Cardiac septum (tissue), 1 donor: ENCODE measurements around the gene TPRG1. TPM values are rescaled to one million over a fixed set of nuclear protein-coding genes. Genes with fewer than 3 reads are reported as not detected.
A peak's percentile ranks its signal among the peaks of the same experiment; 100 is the strongest.

Source experiments
- DNase-seq: peaks from one replicate; pipeline ENCODE4 v3.0.0-alpha.2; 2020; ENCODE audit warnings: low spot score
- intact Hi-C: fragments of 100-400 bp; cut with DNase I; formaldehyde crosslinking; loops from one replicate; pipeline ENCODE4 v1.14.0; 2022
- long read RNA-seq: library from polyadenylated mRNA; unstranded; transcript quantifications from one replicate; pipeline ENCODE4 v2.0.0, GENCODE V29; 2021
- total RNA-seq: library from RNA; stranded (reverse); fragmentation: NEBNext Ultra II Directional; extraction: Animal tissue kit (Norgen Biotek cat#: 25700); gene quantifications from one replicate; pipeline ENCODE4 v1.2.1, GENCODE V29; 2021
- donor health status: DM: no; HTN: no; CAD: no.

TPRG1 gene, protein sequence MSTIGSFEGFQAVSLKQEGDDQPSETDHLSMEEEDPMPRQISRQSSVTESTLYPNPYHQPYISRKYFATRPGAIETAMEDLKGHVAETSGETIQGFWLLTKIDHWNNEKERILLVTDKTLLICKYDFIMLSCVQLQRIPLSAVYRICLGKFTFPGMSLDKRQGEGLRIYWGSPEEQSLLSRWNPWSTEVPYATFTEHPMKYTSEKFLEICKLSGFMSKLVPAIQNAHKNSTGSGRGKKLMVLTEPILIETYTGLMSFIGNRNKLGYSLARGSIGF
- total RNA-seq = 2.2 TPM
- long read RNA-seq, partial matches to known transcripts = 0 of 1 reads
- long read RNA-seq, other reads (novel, unspliced or antisense) = 1 of 1 reads

DNA sequence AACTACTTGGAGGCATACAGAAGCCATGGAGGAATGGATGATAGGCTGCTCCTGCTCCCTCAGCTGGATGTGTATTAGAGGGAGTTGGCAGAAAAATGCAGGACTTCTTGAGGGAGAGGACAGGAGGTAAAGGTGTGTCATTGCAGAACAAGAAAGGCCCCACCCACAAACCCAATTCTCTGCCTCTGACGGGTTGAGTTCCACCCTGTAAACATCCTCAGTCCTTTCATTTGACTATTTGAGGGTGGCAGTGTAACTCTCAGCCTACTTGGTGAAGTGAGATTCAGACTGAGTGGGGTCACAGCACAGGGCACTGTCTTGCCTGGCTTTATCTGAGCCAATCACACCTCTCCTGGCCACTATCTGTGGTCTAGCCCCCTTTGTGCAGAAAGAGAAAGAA, at the start of gene TPRG1:
Gene TPRG1 (plus strand): TSS at position 265 of the 400 bp plus-strand sequence. CDS start 35,414 bp downstream, outside the sequence.
- intact Hi-C loops = no loop called here

DNA sequence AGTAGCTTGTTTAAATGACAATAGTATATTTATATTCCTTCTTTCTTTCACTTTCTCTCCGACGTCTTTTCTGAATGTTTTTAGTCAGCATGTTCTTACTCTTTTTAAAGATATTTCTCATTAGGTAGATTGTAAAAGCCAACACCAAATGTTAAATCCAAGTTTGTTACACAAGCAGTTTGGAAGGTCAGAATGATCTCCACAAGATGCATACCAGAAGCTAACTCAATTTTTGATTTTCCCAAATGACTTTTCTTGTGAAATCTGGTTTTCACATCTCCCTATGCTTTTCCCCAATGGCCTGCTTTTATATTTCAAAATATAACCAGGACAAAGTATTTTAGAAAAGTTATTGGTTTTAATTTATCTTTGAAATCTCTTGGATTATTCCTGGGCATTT, 49.7 kb upstream of the TPRG1 start:
- intact Hi-C loops = no loop called here

More for the DNA sequence above, at the start of gene TPRG1:
- no peak for DNase-seq

DNA sequence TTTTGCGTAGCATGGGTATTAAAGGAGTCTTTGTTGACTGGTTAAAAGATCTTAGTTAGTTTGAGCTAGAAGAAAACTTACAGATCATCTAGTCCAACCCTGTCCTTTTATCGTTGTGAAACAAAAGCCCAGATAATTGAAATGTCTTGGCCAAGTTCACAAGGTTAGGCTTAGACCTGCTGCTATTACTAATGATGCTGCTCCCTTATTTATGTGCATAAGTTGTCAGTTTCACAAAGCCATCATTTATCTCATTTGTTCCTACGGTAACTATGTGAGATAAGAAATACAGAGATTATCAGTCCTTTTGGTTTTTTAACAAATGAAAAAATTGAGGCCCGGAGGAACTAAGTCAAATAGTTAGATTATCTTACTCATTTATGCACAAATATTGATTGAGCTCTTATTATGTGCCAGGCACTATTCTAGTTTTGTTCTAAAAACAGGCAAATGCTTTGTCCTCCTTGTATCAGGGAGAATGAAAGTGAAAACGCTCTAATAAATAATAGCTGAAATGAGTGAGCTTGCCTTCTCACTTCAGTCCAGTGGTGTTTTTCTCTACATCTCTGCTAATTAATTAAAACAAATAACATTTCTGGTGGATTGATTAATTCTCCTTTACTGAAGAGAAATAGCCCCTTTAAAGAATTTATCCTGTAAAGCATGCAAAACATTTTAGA, 49.1 kb upstream of the TPRG1 start:
- intact Hi-C loops = no loop called here
- no peak for DNase-seq

More for the DNA sequence above, 49.7 kb upstream of the TPRG1 start:
- no peak for DNase-seq

DNA sequence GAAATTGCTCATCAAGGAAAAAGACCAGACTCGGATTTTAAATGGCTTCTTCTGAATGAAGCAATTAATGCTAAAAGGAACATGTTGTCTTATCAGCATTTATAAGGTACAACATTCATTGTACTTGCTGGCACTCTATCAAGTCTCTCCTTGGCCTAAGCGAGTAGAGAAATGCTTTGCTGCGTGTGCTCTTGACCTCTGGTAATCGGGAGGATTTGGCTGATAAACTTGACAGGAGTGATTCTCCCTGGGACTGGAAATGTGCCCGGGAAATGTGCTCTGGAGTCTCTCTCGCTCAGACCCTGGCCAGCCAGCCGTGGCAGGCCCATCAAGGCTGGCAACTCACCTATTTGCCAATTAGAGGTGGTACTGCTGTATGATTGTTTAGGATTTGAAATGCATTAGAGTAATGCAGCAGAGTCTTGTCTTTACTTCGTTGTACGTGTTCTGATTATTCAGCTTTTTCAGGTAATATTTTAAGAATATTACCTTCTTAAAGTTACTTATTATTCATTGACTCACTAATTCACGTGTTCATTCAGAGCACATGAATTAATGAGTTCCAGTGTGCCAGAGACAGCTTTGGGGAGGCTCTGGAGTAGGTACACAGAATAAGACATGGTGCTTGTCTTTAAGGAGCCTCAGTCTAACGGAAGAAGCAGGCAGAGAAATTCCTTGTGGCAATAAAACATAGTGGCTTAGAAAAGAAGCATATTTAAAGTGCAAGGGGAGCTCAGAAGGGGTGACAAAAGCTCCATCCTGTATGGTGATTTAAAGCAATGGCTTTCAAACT, 48.0 kb upstream of the TPRG1 start:
- no peak for DNase-seq
- intact Hi-C loops = no loop called here

DNA sequence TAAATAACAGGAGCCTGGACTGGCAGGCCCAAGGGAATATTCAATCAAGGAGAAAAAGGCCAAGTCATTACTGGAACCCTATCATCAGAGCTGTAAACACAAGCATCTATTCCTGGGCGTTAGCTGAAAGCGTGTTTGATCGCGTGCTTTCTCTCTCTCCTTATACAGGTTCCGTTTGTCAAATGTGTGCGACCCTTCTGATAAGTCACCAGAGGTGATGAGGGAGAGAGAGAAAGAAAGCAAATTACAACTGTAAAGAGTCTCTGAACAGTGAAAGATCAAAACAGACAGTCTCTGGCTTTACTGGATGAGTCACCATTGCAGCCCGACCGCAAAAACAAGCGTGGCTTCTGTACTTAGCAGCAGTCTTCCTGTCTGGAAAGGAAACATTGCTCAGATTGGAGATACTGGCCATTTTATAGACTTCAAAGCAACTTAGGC, 39.5 kb upstream of the TPRG1 start:
- intact Hi-C loops = no loop called here
- no peak for DNase-seq

DNA sequence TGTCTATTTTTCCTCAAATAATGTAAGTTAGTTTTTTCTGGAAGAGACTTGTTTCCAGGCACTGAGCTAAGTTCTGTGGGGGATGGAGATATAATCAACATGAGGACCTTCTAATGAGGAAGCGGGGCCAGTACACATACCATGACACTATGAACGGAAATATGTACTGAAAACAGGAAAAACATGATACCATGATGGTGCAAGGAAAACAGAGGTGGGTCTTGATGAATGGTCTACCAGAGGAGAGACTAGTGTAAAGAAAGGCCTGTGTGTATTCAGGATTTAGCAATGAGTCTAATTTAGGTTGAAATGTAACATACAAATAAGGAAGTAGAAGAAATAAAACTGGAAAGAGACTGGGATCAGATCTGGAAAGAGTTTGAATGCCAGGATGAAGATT, 38.9 kb upstream of the TPRG1 start:
- no peak for DNase-seq
- intact Hi-C loops = no loop called here

DNA sequence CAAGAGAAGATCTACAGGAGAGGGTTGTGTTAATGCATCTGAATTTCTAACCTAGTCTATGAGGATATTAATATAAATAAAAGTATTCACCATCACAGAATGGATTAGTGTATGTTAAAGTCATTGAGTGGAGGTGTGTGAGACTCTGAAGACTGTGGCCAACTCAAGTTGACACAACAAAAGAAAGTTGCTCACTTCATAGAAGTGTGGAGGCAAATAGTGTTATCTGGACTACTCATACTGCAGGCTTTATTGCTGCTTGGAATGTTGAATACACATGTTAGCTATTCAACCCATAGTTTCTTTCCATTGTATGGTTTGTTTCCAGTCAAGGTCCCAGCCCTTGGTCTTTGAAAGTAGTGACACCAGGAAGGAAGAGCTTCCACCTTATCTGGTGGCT, 38.0 kb upstream of the TPRG1 start:
- intact Hi-C loops = no loop called here
- no peak for DNase-seq

DNA sequence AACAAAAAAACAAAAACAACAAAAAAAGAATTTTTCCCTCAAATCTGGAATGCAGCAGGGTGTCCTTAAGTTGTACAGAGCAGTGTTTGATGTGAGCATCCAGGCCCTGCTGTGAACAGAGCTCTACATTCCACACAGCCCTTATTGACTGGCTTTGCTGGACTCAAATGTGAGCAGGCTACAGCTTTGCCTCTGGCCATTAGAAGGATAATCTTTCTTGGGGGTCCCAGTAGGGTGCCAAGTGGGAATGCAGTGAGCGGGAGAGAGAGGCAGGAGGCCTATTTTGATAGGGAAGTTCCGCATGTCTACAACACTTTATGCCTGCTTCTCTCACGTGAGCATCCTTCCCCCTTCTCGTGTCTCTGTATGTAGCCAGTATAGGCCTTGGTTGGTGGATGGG, 34.4 kb upstream of the TPRG1 start:
- intact Hi-C loops = no loop called here

DNA sequence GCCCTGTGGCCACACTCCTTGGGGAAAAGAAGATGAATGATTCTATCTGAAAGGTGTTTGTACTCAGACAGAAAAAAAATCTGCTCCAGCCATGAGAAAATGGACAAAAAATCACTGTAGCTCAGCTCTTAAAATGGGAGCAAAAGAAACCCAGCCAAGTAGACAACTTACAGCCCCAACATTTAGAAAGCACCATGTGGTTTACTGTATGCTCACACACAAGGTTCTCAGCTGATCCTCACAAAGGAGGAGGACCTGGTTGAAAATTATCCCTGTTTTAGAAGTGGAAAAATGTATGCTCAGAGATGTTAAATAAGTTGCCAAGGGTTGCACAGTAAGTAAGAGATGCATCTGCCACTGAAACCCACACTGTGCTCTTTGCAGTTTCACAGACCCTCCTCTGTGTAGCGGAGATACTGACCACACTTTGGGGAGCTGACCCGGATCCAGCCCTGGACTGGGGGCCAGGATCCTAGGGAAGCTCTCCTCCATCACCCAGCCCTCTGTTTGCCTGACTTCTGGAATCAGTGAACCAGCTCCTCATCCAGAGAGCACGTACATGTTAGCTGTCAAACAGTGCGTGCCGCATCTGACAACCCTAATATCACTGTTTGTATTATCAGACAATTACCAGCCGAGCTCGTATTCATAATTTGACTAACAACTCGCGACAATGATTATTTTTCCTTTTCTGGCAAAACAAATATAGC, 32.7 kb upstream of the TPRG1 start:
- DNase-seq = no peak
- intact Hi-C loops = no loop called here

More for the DNA sequence above, 34.4 kb upstream of the TPRG1 start:
- no peak for DNase-seq

DNA sequence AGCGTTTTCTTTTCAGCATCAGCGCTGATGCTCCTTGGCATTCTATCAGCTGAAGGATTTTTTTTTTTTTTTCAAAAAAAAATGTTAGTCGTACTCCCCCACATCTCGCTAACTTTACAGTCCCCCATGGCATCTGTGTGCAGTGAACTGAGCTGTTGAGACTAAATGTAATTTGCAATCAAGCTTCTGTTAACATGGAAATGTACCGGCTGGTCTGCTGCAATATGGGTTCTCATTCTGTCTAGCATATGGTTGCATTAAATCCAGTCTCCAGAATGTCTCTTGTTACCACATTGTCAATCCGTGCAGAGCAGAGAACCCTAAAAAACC, 32.2 kb upstream of the TPRG1 start:
- intact Hi-C loops = no loop called here

DNA sequence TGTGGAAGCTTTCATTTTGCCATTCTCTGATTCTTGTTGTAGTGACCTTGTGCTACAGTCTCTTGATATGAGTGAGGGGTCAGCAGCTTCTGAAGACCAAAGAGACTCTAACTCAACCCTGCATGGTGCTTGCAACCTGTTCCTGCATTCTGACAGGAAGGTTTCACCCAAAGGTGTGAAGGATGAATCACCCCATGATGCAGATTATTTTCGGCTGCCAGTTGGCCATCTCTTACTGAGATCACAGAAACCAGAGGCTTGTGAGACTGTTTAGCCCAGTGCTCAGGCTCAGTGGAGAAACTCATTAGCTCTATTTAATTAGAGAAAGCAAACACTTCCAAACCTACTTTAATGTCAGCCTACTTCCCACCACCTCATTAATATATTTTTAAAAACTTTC, 29.2 kb upstream of the TPRG1 start:
- no peak for DNase-seq
- intact Hi-C loops = loop anchor here (5.0 to 10.0 kb wide), 2 partner anchors 160 to 1088 kb away; no protein-coding TSS in a partner anchor

More for the DNA sequence above, 32.2 kb upstream of the TPRG1 start:
- DNase-seq = no peak

DNA sequence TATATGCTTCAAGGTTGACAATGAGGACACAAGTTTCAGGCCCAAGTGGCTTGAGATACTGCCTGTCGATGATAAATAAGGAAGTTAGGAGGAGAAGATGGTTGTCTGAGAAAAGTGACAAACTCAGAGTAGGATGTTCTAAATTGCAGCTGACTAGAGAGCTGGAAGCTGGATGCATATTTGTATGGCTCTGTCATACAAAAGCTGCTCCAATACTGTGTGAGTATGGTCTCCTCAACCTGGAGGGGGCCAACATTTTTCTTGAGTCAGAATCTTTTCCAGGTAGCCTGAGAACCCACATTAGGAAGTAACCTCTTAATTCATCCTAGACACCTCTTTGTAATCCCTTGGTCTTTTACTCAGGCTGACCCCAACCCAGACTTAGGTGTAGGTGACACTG, 28.4 kb upstream of the TPRG1 start:
- no peak for DNase-seq
- intact Hi-C loops = loop anchor here (5.0 to 10.0 kb wide), 2 partner anchors 161 to 1089 kb away; no protein-coding TSS in a partner anchor

DNA sequence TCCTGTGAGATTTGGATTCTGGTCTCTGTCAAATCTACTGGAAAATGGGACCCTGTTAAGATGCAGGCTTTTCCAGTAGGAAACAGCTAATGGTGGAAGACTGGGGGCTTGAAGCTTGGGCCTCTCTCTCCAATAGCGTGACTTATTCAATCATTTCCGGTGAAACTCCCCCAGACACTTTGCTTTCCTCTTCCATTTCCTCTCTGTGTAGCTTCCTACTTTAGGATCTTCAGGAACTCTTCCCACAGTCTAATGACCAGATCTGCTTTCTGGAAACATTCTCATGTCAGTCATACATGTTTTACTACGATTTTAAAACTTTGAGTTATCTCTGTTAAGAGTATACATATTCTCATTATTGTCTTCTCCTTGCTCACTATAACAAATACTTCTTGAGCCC, 28.0 kb upstream of the TPRG1 start:
- no peak for DNase-seq
- intact Hi-C loops = loop anchor here (1.0 to 10.0 kb wide), 3 partner anchors 161 to 1402 kb away; no protein-coding TSS in a partner anchor

DNA sequence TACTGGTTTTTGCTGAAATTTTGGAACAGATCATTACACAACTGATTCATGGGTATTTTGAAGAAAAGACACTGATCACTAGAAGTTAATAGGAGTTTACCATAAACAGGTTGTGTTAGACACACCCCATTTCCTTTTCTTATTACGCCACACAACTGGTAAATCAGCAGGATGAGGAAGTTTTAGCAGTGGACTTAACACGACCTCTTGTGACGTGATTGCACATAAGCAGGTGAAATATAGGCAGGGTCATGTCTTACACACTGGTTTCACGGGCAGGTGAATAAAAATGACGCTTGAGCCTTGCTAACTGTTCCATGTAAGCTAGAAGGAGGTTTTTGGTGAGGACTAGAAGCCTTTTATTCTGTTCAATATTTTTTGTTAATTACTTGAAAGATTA, 27.1 kb upstream of the TPRG1 start:
- intact Hi-C loops = loop anchor here (1.0 to 10.0 kb wide), 4 partner anchors 162 to 1403 kb away; no protein-coding TSS in a partner anchor
- no peak for DNase-seq

DNA sequence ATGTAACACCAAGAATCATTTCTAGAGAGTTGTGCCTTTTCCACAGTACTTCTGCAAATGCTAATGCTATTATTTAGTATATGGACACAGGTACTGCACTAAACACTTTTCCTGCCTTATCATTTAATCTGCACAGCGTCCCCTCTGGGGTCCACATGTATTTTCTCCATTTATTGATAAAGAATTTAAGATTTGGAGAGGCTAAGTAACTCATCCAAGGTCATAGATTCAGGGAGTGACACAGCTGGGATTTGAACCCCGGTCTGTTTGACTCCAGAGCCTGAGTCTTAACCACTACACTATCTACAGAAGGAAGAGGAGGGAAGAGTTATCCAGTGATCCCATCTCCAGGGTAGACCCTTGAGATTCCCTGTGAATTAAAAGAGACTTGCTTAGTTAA, 24.9 kb upstream of the TPRG1 start:
- intact Hi-C loops = loop anchor here (5.0 to 10.0 kb wide), 2 partner anchors 190 to 1092 kb away; no protein-coding TSS in a partner anchor
- DNase-seq = no peak

DNA sequence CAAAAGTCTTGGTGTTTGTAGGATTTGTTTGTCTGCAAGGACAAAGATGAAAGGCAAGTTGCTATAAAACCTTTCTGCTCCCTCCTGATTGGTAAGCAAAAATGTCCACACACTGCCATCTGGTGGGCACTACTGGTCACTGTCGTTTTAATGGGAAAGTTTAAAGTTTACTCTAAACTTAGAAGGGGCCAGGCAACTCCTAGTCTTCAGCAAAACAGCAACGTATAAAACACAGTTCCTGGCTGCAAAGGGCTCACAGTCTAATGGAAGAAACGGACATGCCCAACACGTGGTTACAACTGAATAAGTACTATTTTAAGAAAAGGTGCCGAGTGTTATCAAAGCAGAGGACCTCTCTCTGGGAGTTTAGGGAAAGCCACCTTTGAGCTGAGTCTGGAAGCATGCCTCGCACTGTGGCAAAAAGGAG, 23.7 kb upstream of the TPRG1 start:
- intact Hi-C loops = loop anchor here (2.0 to 10.0 kb wide), 3 partner anchors 191 to 1409 kb away; no protein-coding TSS in a partner anchor
- peak; percentile 77 for DNase-seq

DNA sequence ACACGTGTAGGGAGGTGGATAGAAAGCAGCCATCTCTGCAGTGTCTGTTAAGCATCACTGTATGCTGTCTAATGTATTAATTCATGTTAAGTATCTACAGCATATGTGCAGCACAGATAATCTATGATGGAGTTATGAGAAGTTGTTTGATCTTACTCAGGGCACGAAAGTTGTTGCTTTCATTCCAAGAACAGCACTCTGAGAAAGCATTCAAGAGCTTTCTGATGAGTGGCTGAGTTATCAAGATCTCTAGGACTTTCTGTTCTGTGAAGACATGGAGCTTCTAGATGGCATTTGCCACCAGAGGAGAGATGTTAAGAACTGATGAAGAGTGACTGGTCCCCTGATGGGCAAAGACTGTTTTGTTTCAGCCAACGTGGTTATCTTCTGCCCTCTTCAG, 22.6 kb upstream of the TPRG1 start:
- no peak for DNase-seq
- intact Hi-C loops = loop anchor here (2.0 to 10.0 kb wide), 3 partner anchors 192 to 1410 kb away; no protein-coding TSS in a partner anchor

DNA sequence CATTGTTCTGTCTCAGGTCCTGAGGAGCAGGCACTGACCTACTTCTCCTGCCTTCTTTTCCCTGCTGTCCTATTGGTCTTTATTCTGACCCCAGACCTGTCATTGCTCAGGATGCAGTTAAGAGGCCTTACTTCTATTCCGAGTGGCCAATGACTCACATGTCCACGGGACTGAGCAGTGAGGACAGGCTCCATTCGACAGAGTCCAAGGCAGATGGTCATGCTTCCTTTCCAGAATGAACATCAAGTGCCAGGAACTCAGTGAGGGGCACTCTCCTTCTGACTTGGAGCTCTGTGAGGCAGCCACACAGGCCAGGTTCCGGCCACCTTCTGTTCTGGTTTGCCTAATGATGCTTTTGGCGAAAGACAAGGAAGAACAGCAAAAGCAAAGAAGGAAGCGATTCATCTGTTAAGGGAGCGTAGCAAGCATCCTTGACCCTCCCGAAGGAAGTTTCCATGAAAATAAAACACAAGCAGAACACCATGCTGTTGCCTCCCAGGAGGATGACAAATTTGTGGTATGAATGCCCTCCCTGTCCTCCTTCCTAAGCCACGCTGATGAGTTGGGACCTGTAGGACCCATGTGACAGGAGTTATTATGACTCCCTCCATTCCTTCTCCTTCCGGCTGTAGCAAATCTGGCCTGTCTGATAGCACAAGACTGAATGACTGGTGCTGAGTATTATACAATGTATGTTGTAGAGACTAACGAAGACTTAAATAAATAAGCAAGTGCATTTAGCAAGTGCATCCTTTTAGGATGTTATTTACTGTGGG, 14.4 kb upstream of the TPRG1 start:
- DNase-seq = no peak
- intact Hi-C loops = no loop called here
